ENCODE data around the gene PMEL. TPM values are rescaled to one million over a fixed set of nuclear protein-coding genes. Genes with fewer than 3 reads are reported as not detected.

Gene PMEL
- total and polyA plus RNA-seq, 9 of the 15 experiments (the other 6 are each of a cell fraction or from before 2014, with no cell fraction given), result 0.36 to 2.0 (median 0.98) TPM

DNA sequence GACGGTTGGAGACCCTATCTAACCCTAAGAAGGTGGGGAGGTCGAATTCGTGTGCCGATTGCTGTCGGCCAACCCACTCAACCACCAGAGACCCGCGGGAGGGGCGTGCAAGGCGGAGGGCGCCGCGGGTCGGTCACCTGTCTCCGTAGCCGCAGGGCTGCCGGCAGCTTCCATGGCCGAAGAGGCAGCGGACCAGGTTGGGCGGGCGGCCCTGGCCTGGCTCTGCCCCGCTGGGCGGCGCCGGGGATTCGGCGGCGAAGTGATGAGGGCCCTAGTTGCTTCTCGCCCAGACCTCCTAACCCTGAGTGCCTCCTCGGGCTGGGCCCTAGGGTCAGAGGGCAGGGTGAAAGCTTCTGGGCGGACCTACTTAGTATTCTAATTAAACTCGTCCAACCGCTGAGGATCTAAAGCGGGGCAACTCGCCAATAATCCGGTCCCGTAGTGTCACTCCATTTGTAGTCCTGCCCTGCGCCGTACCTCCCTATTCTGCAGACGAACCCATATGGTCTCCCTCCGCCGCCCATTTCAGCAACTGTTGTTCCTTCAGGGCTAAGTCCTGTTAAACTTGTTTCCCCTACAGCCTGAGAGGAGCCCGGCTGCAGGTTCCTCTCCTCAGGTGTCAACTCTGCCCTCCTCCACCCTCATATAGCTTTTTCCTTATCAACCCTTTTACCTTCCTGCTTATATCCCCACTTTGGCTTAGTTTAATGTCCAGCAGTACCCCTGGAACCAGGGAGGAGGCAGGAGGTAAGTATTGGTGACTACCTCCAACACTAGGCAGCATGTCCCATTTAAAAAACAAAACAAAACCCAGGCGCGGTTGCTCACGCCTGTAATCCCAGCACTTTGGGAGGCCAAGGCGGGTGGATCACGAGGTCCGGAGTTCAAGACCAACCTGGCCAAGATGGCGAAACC, 38.0 kb downstream of the PMEL start, which contains the start of gene PYM1 (continued):
- TF ChIP-seq ZNF398 (CRISPR knock-in tag; IDR thresholded peaks at IDR 0.05) (no peak), CBFA2T2 (conservative IDR thresholded peaks at IDR 0.05) (no peak), MTA2 (IDR thresholded peaks at IDR 0.05; ENCODE audit: low read depth) (no peak), SMARCC2 (IDR thresholded peaks at IDR 0.05; ENCODE audit: low read depth) (no peak), SRSF3 (IDR thresholded peaks at IDR 0.05; ENCODE audit: insufficient read depth, low read length) (no peak), ZFP36 (IDR thresholded peaks at IDR 0.05; ENCODE audit: low read depth, low read length, partially characterized antibody) (no peak), TOE1 (IDR thresholded peaks at IDR 0.05; ENCODE audit: borderline replicate concordance) (peak; percentile 17; the same call in 1 of the 2 replicates), TOE1 (CRISPR knock-in tag; IDR thresholded peaks at IDR 0.05; ENCODE audit: borderline replicate concordance, low read depth) (0 out of 2 replicates have a peak, but pooled peaks have one; percentile 62), FOXK2 (conservative IDR thresholded peaks at IDR 0.05 in 1 of 2, IDR thresholded peaks at IDR 0.05 in 1 of 2; ENCODE audit: low read depth in 2 of 2) (no peak), SP2 (IDR thresholded peaks at IDR 0.05; ENCODE audit: extremely low read depth, low read depth, low read length, poor library complexity, severe bottlenecking) (no peak), ETV5 (CRISPR knock-in tag; IDR thresholded peaks at IDR 0.05; ENCODE audit: low read depth) (no peak), TSC22D4 (tag; IDR thresholded peaks at IDR 0.05) (no peak), BRD4 (IDR thresholded peaks at IDR 0.05) (0 out of 2 replicates have a peak, but pooled peaks have one; percentile 22), XRCC4 (IDR thresholded peaks at IDR 0.05; ENCODE audit: extremely low read depth, insufficient read depth, insufficient read length) (no peak)
- TF ChIP-seq, protein P1, sequence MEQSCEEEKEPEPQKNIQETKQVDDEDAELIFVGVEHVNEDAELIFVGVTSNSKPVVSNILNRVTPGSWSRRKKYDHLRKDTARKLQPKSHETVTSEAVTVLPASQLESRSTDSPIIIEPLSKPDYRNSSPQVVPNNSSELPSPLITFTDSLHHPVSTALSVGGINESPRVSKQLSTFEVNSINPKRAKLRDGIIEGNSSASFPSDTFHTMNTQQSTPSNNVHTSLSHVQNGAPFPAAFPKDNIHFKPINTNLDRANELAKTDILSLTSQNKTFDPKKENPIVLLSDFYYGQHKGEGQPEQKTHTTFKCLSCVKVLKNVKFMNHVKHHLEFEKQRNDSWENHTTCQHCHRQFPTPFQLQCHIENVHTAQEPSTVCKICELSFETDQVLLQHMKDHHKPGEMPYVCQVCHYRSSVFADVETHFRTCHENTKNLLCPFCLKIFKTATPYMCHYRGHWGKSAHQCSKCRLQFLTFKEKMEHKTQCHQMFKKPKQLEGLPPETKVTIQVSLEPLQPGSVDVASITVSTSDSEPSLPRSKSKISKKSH (CRISPR knock-in tag; IDR thresholded peaks at IDR 0.05), result no peak
- TF ChIP-seq, protein P2, sequence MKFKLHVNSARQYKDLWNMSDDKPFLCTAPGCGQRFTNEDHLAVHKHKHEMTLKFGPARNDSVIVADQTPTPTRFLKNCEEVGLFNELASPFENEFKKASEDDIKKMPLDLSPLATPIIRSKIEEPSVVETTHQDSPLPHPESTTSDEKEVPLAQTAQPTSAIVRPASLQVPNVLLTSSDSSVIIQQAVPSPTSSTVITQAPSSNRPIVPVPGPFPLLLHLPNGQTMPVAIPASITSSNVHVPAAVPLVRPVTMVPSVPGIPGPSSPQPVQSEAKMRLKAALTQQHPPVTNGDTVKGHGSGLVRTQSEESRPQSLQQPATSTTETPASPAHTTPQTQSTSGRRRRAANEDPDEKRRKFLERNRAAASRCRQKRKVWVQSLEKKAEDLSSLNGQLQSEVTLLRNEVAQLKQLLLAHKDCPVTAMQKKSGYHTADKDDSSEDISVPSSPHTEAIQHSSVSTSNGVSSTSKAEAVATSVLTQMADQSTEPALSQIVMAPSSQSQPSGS (CRISPR knock-in tag; IDR thresholded peaks at IDR 0.05), result no peak
- TF ChIP-seq, protein P3, sequence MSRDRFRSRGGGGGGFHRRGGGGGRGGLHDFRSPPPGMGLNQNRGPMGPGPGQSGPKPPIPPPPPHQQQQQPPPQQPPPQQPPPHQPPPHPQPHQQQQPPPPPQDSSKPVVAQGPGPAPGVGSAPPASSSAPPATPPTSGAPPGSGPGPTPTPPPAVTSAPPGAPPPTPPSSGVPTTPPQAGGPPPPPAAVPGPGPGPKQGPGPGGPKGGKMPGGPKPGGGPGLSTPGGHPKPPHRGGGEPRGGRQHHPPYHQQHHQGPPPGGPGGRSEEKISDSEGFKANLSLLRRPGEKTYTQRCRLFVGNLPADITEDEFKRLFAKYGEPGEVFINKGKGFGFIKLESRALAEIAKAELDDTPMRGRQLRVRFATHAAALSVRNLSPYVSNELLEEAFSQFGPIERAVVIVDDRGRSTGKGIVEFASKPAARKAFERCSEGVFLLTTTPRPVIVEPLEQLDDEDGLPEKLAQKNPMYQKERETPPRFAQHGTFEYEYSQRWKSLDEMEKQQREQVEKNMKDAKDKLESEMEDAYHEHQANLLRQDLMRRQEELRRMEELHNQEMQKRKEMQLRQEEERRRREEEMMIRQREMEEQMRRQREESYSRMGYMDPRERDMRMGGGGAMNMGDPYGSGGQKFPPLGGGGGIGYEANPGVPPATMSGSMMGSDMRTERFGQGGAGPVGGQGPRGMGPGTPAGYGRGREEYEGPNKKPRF (IDR thresholded peaks at IDR 0.05; ENCODE audit: low read depth, low read length), result no peak
